Occipital lobe (tissue), 2 donors: ENCODE data around the gene FYCO1. TPM values are rescaled to one million over a fixed set of nuclear protein-coding genes. Genes with fewer than 3 reads are reported as not detected.
"Not testable (repeated sequence)": the region's sequence is repeated elsewhere in the genome, so short reads cannot be mapped to it uniquely, and the experiment has no call there.

ENCODE experiments used
- DNase-seq: peaks from one replicate; lab custom pipeline; 2025; lab: John Stamatoyannopoulos, UW
- total RNA-seq: library from RNA; depleted of rRNA; stranded (reverse); fragments of >200 nt; gene quantifications from one replicate; pipeline ENCODE4 v1.2.3, GENCODE V29; 2014

The FYCO1 gene
- total RNA-seq, 1 donor from 2014 or later: 2.5 TPM

GRCh38 chr3:46010519-46011113, 15.0 kb upstream of the FYCO1 start:
- no peak for DNase-seq

- no peak for DNase-seq
These were observed 12.4 kb upstream of the FYCO1 start for GRCh38 chr3:46008058-46008457.

- no peak for DNase-seq
These were observed 11.7 kb upstream of the FYCO1 start for GRCh38 chr3:46007280-46007679.

GRCh38 chr3:46006238-46007032, 10.8 kb upstream of the FYCO1 start:
- no peak for DNase-seq

GRCh38 chr3:46003706-46004105, 8.1 kb upstream of the FYCO1 start:
- DNase-seq: not testable (repeated sequence)

GRCh38 chr3:46001178-46001577, 5.6 kb upstream of the FYCO1 start:
- DNase-seq: no peak

- DNase-seq: no peak
These were observed 2.3 kb upstream of the FYCO1 start for GRCh38 chr3:45997942-45998341.

GRCh38 chr3:45997499-45997898, 1.9 kb upstream of the FYCO1 start:
- DNase-seq: not testable (repeated sequence)

- no peak for DNase-seq
These were observed 997 bp downstream of the FYCO1 start for GRCh38 chr3:45994419-45995235.

- DNase-seq: no peak
These were observed 2.1 kb downstream of the FYCO1 start for GRCh38 chr3:45993421-45994027.

GRCh38 chr3:45992821-45993221, 2.8 kb downstream of the FYCO1 start:
- no peak for DNase-seq

- no peak for DNase-seq
These were observed 3.4 kb downstream of the FYCO1 start for GRCh38 chr3:45992133-45992729.

- DNase-seq: no peak
These were observed 4.3 kb downstream of the FYCO1 start for GRCh38 chr3:45991341-45991740.

GRCh38 chr3:45990181-45990580, 5.4 kb downstream of the FYCO1 start:
- no peak for DNase-seq

GRCh38 chr3:45988804-45989203, 6.8 kb downstream of the FYCO1 start:
- DNase-seq: no peak

- no peak for DNase-seq
These were observed 7.3 kb downstream of the FYCO1 start for GRCh38 chr3:45988362-45988761.

GRCh38 chr3:45987368-45988291, 8.0 kb downstream of the FYCO1 start:
- DNase-seq: peak; percentile 13

GRCh38 chr3:45986303-45986982, 9.2 kb downstream of the FYCO1 start:
- DNase-seq: no peak

- no peak for DNase-seq
These were observed 9.9 kb downstream of the FYCO1 start for GRCh38 chr3:45985532-45986302.
